GM10248 (cell line): ENCODE data around the gene ATP8A1.

Source experiments
- CTCF ChIA-PET: fragments of 300-600 bp; sonication (Branson Sonifier 250); formaldehyde crosslinking; extraction: SDS; loops from one replicate; lab custom pipeline; 2021; ENCODE audit warnings: antibody characterized with exemption; lab: Yijun Ruan, JAX
- POLR2A ChIA-PET: fragments of 350-650 bp; sonication (Branson Sonifier 250); formaldehyde crosslinking; extraction: SDS; loops from one replicate; lab custom pipeline; 2020; ENCODE audit warnings: antibody characterized with exemption; lab: Yijun Ruan, JAX
- DNase-seq: peaks from one replicate; pipeline ENCODE4 v3.0.0; 2012; ENCODE audit errors: extremely low spot score
- TF ChIP-seq, protein P1 (sequence below): IDR thresholded peaks from 2 replicates; pipeline ENCODE4 v1.5.1; 2012; ENCODE audit warnings: mild to moderate bottlenecking, low read depth; ENCODE audit errors: extremely low read depth, missing control alignments, control extremely low read depth

ATP8A1 gene

DNA sequence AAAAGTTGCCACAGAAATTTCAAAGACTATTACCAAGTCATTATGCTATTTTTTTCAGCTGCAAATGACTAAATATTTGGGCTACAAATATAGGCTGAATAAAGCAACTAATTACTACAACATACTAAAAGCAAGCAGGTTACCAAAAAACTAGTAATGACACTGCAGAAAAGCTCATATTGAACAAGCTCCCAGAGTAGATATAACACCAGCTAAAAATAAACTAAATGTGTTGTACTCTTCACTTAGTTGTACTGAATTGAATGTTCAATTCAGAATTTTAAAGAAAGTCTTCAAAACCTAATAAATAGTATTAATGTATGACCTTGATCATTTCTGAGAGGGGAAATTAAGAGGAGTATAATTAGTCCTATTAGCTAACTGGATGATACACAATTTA is 12.0 kb downstream of the ATP8A1 start:
- ChIA-PET CTCF (interaction anchor here (1.3 to 3.5 kb wide), 5 partner anchors 9 to 13 kb away, joined by 4 to 35 read pairs (median 6); partner anchors contain the start of gene ATP8A1), POLR2A (interaction anchor here (1.2 kb wide), 1 partner anchor 12 kb away, joined by 7 read pairs; the partner anchor contains the start of gene ATP8A1)
- TF ChIP-seq, protein P1, sequence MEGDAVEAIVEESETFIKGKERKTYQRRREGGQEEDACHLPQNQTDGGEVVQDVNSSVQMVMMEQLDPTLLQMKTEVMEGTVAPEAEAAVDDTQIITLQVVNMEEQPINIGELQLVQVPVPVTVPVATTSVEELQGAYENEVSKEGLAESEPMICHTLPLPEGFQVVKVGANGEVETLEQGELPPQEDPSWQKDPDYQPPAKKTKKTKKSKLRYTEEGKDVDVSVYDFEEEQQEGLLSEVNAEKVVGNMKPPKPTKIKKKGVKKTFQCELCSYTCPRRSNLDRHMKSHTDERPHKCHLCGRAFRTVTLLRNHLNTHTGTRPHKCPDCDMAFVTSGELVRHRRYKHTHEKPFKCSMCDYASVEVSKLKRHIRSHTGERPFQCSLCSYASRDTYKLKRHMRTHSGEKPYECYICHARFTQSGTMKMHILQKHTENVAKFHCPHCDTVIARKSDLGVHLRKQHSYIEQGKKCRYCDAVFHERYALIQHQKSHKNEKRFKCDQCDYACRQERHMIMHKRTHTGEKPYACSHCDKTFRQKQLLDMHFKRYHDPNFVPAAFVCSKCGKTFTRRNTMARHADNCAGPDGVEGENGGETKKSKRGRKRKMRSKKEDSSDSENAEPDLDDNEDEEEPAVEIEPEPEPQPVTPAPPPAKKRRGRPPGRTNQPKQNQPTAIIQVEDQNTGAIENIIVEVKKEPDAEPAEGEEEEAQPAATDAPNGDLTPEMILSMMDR, result no peak
- no peak for DNase-seq

DNA sequence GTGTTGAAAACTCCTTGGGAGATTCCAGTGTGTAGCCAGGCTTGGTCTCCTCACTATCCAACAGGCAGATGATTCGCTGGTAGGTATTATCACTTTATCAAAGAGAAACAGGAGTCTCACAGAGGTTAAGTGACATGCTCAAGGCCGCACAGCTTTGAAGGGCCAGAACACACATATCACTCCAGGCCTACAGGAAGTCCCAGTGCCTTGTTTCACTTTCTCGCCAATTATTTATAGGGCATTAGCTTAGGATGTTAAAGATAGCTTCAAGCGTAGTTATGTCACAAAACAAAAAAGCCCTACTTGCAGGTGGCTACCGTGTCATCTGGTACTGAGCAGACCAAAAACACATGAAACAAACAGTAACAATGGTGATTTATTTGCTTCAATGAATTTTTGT is 13.2 kb downstream of the ATP8A1 start:
- POLR2A ChIA-PET, result interaction anchor here (0.6 to 0.9 kb wide), 2 partner anchors 11 to 14 kb away, joined by 3 read pairs; partner anchors contain the start of gene ATP8A1
- CTCF ChIA-PET, result interaction anchor here (0.8 to 3.3 kb wide), 5 partner anchors 8 to 17 kb away, joined by 3 to 15 read pairs (median 5); partner anchors contain the start of gene ATP8A1
- DNase-seq, result peak; percentile 47

DNA sequence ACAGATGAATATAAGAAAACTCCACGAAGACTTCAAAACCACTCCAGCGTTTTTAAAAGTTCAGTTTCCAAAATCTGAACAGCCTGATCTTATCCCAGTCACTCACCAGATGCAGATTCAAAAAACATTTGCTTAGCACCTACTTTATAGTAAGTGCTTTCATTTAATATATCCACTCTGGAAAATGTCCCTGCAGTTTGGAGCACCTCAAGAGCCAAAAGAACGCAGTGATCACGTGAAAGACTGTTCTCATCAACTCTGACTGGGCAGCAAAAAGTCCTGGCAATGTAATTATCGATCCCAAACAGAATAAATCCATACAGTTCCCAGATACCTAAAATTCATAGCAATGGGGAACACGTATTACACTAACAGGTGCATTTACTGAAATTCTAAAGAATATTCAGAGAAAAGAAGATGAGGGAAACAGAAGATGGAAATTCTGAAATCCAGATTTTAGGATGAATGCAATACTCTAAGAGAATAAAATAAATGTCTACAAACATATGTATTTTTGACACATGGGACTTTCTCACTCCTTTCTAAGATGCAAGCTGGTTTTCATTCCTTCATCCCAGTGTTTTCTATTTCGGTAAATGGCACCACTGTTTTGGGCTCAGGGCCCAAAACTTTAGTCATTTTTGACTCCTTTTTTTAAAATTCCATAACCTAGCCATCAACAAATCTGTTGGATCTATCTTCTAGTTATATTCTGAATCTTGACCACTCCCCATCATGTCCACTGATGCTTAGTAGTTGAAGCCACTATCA is 13.9 kb downstream of the ATP8A1 start:
- TF ChIP-seq, protein P1, result no peak
- ChIA-PET POLR2A (interaction anchor here (0.6 to 0.9 kb wide), 2 partner anchors 12 to 14 kb away, joined by 3 read pairs; partner anchors contain the start of gene ATP8A1), CTCF (interaction anchor here (0.8 to 3.3 kb wide), 6 partner anchors 9 to 14 kb away, joined by 3 to 15 read pairs (median 5); partner anchors contain the start of gene ATP8A1)
- DNase-seq, result no peak

More for the DNA sequence above, 13.2 kb downstream of the ATP8A1 start:
- TF ChIP-seq, protein P1, result no peak

DNA sequence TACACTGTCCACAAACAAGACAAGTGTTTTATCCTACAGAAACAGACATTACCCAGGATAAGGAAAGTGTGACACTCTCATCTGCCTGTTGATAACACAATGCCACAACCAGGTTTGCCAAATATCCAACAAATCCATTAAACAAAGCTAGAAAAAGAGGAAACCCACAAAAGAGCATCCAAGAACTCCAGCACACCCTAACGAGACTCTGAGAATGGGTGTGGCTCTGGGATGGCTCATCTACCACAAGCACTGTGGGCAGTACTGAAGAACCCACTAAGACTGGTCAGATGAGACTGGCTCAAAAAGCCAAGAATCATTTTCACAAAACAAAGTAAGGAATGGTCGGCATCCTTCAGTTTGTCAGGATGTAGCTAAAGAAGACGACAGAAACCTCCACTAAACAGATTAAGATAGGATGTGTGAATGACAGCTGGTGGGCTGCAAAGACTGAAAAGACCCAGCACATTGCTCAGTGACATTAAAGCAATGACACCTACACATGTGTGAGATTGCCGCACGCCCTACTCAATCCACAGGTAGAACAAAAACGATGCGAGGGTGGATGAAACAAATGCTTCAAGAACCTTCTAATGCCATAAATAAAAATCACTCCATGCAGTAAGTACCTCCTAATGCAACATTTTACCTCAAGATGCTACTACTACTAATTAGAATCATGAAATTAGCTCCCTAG is 14.7 kb downstream of the ATP8A1 start:
- ChIA-PET POLR2A (interaction anchor here (1.2 kb wide), 1 partner anchor 15 kb away, joined by 4 read pairs; the partner anchor contains the start of gene ATP8A1), CTCF (interaction anchor here (1.0 to 3.3 kb wide), 4 partner anchors 9 to 15 kb away, joined by 3 to 15 read pairs (median 6); partner anchors contain the start of gene ATP8A1)
- TF ChIP-seq, protein P1, result no peak
- no peak for DNase-seq

DNA sequence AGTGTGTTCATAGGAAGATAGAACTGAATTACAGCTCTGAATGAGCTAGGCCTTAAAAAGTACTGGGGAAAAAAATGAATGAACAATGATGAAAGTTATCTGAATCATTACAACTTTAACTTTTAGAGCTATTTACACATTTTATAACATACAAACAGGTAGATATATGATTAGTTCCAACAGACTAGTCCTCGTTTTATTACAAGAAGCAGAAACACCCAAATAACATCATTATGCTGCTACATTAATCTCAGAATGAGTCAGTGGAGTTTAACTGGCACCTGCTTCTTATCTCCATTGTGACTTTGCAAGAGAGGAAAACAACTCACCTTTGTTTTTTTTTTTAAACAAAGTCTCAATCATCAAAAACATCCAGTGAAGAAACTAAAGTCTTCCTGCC is 15.2 kb downstream of the ATP8A1 start:
- DNase-seq, result no peak
- TF ChIP-seq, protein P1, result no peak
- ChIA-PET POLR2A (interaction anchor here (1.2 kb wide), 1 partner anchor 15 kb away, joined by 4 read pairs; the partner anchor contains the start of gene ATP8A1), CTCF (interaction anchor here (1.0 to 3.3 kb wide), 5 partner anchors 8 to 15 kb away, joined by 3 to 15 read pairs (median 6); partner anchors contain the start of gene ATP8A1)

DNA sequence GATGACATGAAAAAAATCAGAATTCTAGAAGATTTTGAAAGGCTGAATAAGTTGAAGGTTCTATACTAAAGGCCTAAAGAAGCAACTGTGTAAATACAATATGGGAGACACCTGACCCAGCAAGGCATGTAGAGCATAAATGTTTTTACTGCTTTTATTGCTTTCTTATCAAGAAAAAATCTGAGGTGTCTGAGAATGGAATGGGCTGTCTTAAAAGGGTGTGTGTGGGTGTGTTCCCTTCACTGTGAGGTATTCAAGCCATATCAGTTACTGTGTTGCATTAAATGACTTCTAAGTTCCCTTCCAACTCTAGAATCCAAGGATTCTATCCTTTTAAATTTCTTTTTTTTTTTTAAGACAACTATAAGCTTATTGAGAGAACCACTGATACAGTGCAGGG is 15.7 kb downstream of the ATP8A1 start:
- ChIA-PET POLR2A (no interaction called here), CTCF (interaction anchor here (1.7 to 3.3 kb wide), 3 partner anchors 8 to 15 kb away, joined by 6 to 15 read pairs (median 8); partner anchors contain the start of gene ATP8A1)
- DNase-seq, result no peak
- TF ChIP-seq, protein P1, result no peak
